H1 (cell line): Measurements from ENCODE around the gene MRPS31. TPM values are rescaled to one million over a fixed set of nuclear protein-coding genes. Genes with fewer than 3 reads are reported as not detected.

Experiments
- CTCF ChIA-PET: fragments of 300-600 bp; sonication (Branson Sonifier 250); formaldehyde crosslinking; loops from one replicate; lab custom pipeline; 2021; ENCODE audit not compliant: partially characterized antibody; lab: Charles Lee
- POLR2A ChIA-PET: fragments of 300-600 bp; sonication (Branson Sonifier 250); formaldehyde crosslinking; loops from one replicate; lab custom pipeline; 2021; ENCODE audit warnings: inconsistent platforms; ENCODE audit not compliant: partially characterized antibody; lab: Charles Lee
- DNase-seq, 2 experiments: peaks; one replicate each; pipeline versions ENCODE4 v3.0.0 to v3.0.0-alpha.2; 2010 to 2022; ENCODE audit warnings: low spot score in 2 of 2, low read depth in 1 of 2, mixed read lengths in 1 of 2
- FAIRE-seq: peaks from 2 replicates; lab custom pipeline; 2011; peaks lifted over from hg19 to GRCh38; lab: Jason Lieb, UNC
- H2AFZ ChIP-seq: 2 replicates; pipeline ENCODE4 v1.8.1; 2012; ENCODE audit warnings: low read length, inconsistent platforms
- H2AK5ac ChIP-seq: 2 replicates; pipeline ENCODE4 v1.6.1; 2013; ENCODE audit warnings: low read depth, low read length
- H2BK120ac ChIP-seq: replicated peaks from 2 replicates; pipeline ENCODE3; 2013; ENCODE audit warnings: low read depth, low read length, inconsistent platforms
- H2BK12ac ChIP-seq: 2 replicates; pipeline ENCODE4 v1.6.1; 2013; ENCODE audit warnings: low read depth, low read length
- H2BK15ac ChIP-seq: 2 replicates; pipeline ENCODE4 v1.6.1; 2013; ENCODE audit warnings: low read length
- H2BK20ac ChIP-seq: 2 replicates; pipeline ENCODE4 v1.6.1; 2013; ENCODE audit warnings: low read length
- H2BK5ac ChIP-seq: 2 replicates; pipeline ENCODE4 v1.6.1; 2013; ENCODE audit warnings: low read depth, low read length
- H3K14ac ChIP-seq: 2 replicates; pipeline ENCODE4 v1.6.1; 2013; ENCODE audit warnings: inconsistent platforms; ENCODE audit not compliant: insufficient read length
- H3K18ac ChIP-seq: 2 replicates; pipeline ENCODE4 v1.6.1; 2013; ENCODE audit warnings: low read length; ENCODE audit errors: extremely low read depth
- H3K23ac ChIP-seq: 2 replicates; pipeline ENCODE4 v1.6.1; 2013; ENCODE audit warnings: inconsistent platforms; ENCODE audit not compliant: insufficient read length
- H3K23me2 ChIP-seq: 2 replicates; pipeline ENCODE4 v1.6.1; 2013; ENCODE audit warnings: low read depth, low read length
- H3K27ac ChIP-seq: 2 replicates; pipeline ENCODE4 v1.6.1; 2011; ENCODE audit warnings: low read depth, low read length, inconsistent platforms
- H3K27me3 ChIP-seq, 4 experiments: replicated peaks in 1 of 4; 1 replicate in 1 of 4; 2 replicates in 3 of 4; pipeline versions ENCODE4 v1.6.1 to v1.8.1; 2011 to 2013; ENCODE audit warnings: low read length in 3 of 4, mild to moderate bottlenecking in 3 of 4, inconsistent platforms in 2 of 4, mixed read lengths in 2 of 4, moderate library complexity in 1 of 4; ENCODE audit not compliant: control insufficient read depth in 3 of 4, insufficient read depth in 3 of 4; ENCODE audit errors: extremely low read depth in 1 of 4
- H3K36me3 ChIP-seq, 4 experiments: 2 replicates each; pipeline versions ENCODE4 v1.6.1 to v1.8.1; 2011 to 2013; ENCODE audit warnings: mild to moderate bottlenecking in 4 of 4, low read length in 3 of 4, moderate library complexity in 2 of 4, control low read depth in 1 of 4, inconsistent platforms in 1 of 4; ENCODE audit not compliant: insufficient read depth in 4 of 4, control insufficient read depth in 2 of 4
- H3K4ac ChIP-seq: replicated peaks from 2 replicates; pipeline ENCODE3; 2013; ENCODE audit warnings: low read length, low read depth, mixed read lengths, inconsistent platforms; ENCODE audit not compliant: insufficient read length
- H3K4me1 ChIP-seq, 4 experiments: replicated peaks in 1 of 4; 1 replicate in 1 of 4; 2 replicates in 3 of 4; pipeline versions ENCODE4 v1.6.1 to v1.8.1; 2011 to 2013; ENCODE audit warnings: low read length in 3 of 4, inconsistent platforms in 2 of 4, mixed read lengths in 1 of 4; ENCODE audit not compliant: insufficient read depth in 4 of 4, control insufficient read depth in 3 of 4
- H3K4me2 ChIP-seq, 2 experiments: 2 replicates each; pipeline versions ENCODE4 v1.6.1 to v1.8.1; 2011 to 2013; ENCODE audit warnings: low read depth in 2 of 2, low read length in 2 of 2, control low read depth in 1 of 2, inconsistent platforms in 1 of 2, mild to moderate bottlenecking in 1 of 2; ENCODE audit not compliant: insufficient read depth in 1 of 2
- H3K4me3 ChIP-seq, 4 experiments: fragments of 200-600, 300-600 bp in 1 of 4; sonication (generic), shearing (Covaris generic), sonication (Bioruptor Twin) in 1 of 4; 2 replicates each; pipeline versions ENCODE4 v1.5.1 to v1.8.1; 2011 to 2016; ENCODE audit warnings: low read length in 4 of 4, low read depth in 3 of 4, control low read depth in 2 of 4, inconsistent platforms in 2 of 4, mild to moderate bottlenecking in 2 of 4, mixed read lengths in 1 of 4, moderate library complexity in 1 of 4; ENCODE audit not compliant: insufficient read depth in 2 of 4; ENCODE audit errors: extremely low read depth in 1 of 4
- H3K56ac ChIP-seq: replicated peaks from 2 replicates; pipeline ENCODE3; 2013; ENCODE audit warnings: low read depth, mild to moderate bottlenecking, mixed read lengths, low read length, inconsistent platforms; ENCODE audit not compliant: insufficient read length
- H3K79me1 ChIP-seq: 2 replicates; pipeline ENCODE4 v1.6.1; 2013; ENCODE audit warnings: low read depth, low read length, control low read depth
- H3K79me2 ChIP-seq, 2 experiments: 2 replicates each; pipeline versions ENCODE4 v1.6.1 to v1.8.1; 2012 to 2013; ENCODE audit warnings: low read length in 2 of 2, mild to moderate bottlenecking in 2 of 2, inconsistent platforms in 1 of 2; ENCODE audit not compliant: insufficient read depth in 2 of 2, control insufficient read depth in 1 of 2
- H3K9ac ChIP-seq, 4 experiments: replicated peaks in 1 of 4; 1 replicate in 1 of 4; 2 replicates in 3 of 4; pipeline versions ENCODE4 v1.6.1 to v1.8.1; 2011 to 2013; ENCODE audit warnings: low read depth in 3 of 4, low read length in 3 of 4, control low read depth in 2 of 4, mild to moderate bottlenecking in 2 of 4, moderate library complexity in 2 of 4, inconsistent platforms in 1 of 4; ENCODE audit errors: extremely low read depth in 1 of 4
- H3K9me3 ChIP-seq, 2 experiments: 2 replicates each; pipeline versions ENCODE4 v1.6.1 to v1.8.1; 2012 to 2013; ENCODE audit warnings: mild to moderate bottlenecking in 2 of 2, moderate library complexity in 2 of 2, control low read depth in 1 of 2, inconsistent platforms in 1 of 2, low read depth in 1 of 2, low read length in 1 of 2, mixed read lengths in 1 of 2; ENCODE audit not compliant: insufficient read depth in 2 of 2
- H4K20me1 ChIP-seq, 2 experiments: replicated peaks in 1 of 2; 2 replicates each; pipeline versions ENCODE3 to v1.8.1; 2011 to 2013; ENCODE audit warnings: inconsistent platforms in 2 of 2, low read length in 2 of 2, mild to moderate bottlenecking in 1 of 2; ENCODE audit not compliant: insufficient read depth in 2 of 2, control insufficient read depth in 1 of 2
- H4K5ac ChIP-seq: 2 replicates; pipeline ENCODE4 v1.6.1; 2013; ENCODE audit warnings: low read length, low read depth, mixed read lengths, inconsistent platforms; ENCODE audit not compliant: insufficient read length
- H4K8ac ChIP-seq: 2 replicates; pipeline ENCODE4 v1.8.0; 2013; ENCODE audit warnings: mild to moderate bottlenecking, moderate library complexity, low read length, inconsistent platforms; ENCODE audit not compliant: insufficient read depth; ENCODE audit errors: extremely low read depth
- H4K91ac ChIP-seq: replicated peaks from 2 replicates; pipeline ENCODE3; 2013; ENCODE audit warnings: low read length, mixed read lengths, inconsistent platforms; ENCODE audit not compliant: insufficient read length
- ASH2L ChIP-seq: fragments of 200-600, 300-600 bp; sonication (generic); IDR thresholded peaks from one replicate; pipeline ENCODE4 v1.7.1; 2017; ENCODE audit warnings: low read length
- EP300 ChIP-seq, 2 experiments: IDR thresholded peaks; 1 replicate in 1 of 2; 2 replicates in 1 of 2; pipeline ENCODE4 v1.6.1; 2011 to 2012; ENCODE audit warnings: low read depth in 2 of 2, low read length in 2 of 2, mild to moderate bottlenecking in 2 of 2, borderline replicate concordance in 1 of 2, inconsistent platforms in 1 of 2, moderate library complexity in 1 of 2
- KDM4A ChIP-seq: IDR thresholded peaks from one replicate; pipeline ENCODE4 v1.7.1; 2012; ENCODE audit warnings: low read depth, mild to moderate bottlenecking, moderate library complexity, low read length, inconsistent platforms; ENCODE audit not compliant: severe bottlenecking
- NRF1 ChIP-seq: IDR thresholded peaks from 2 replicates; pipeline ENCODE4 v1.6.1; 2011; ENCODE audit warnings: mild to moderate bottlenecking, low read depth, low read length, improper control_type of control experiment
- RFX5 ChIP-seq: IDR thresholded peaks from 2 replicates; pipeline ENCODE4 v1.6.1; 2011; ENCODE audit warnings: low read depth, low read length, improper control_type of control experiment, borderline replicate concordance
- SIX5 ChIP-seq: IDR thresholded peaks from 2 replicates; pipeline ENCODE4 v1.6.1; 2011; ENCODE audit warnings: mild to moderate bottlenecking, low read depth, low read length
- SRF ChIP-seq: IDR thresholded peaks from 2 replicates; pipeline ENCODE4 v1.6.1; 2011; ENCODE audit warnings: mild to moderate bottlenecking, low read depth, low read length, moderate library complexity
- TCF12 ChIP-seq: IDR thresholded peaks from 2 replicates; pipeline ENCODE4 v1.6.1; 2011; ENCODE audit warnings: low read depth, mild to moderate bottlenecking, low read length
- YY1 ChIP-seq: IDR thresholded peaks from 2 replicates; pipeline ENCODE4 v1.6.1; 2011; ENCODE audit warnings: low read depth, mild to moderate bottlenecking, low read length
- WGBS, 2 experiments: shearing (Covaris generic) in 1 of 2; methylation state at CpG; one replicate each; pipeline versions ENCODE4 v1.1.6 to v1.1.7; 2013 to 2015; ENCODE audit warnings: low lambda C conversion rate in 2 of 2, mixed read lengths in 2 of 2, inconsistent platforms in 1 of 2, low coverage in 1 of 2, missing lambda C conversion rate in 1 of 2; ENCODE audit not compliant: insufficient replicate concordance in 2 of 2, insufficient coverage in 1 of 2, insufficient read length in 1 of 2; ENCODE audit errors: extremely low coverage in 1 of 2, missing lambda C conversion rate in 1 of 2; 5-methylcytosine and 5-hydroxymethylcytosine counted together
- polyA plus RNA-seq, 7 experiments: library from polyadenylated mRNA; depleted of rRNA in 3 of 7; stranded (reverse) in 5 of 7; unstranded in 2 of 7; fragments of >200 nt in 5 of 7; fragments of 200-250 nt in 2 of 7; gene quantifications; 1 replicate in 5 of 7; 2 replicates in 1 of 7; 4 replicates in 1 of 7; pipeline versions ENCODE4 v1.2.1 to v1.2.3, GENCODE V29; 2011 to 2013; ENCODE audit warnings: missing spikeins in 2 of 7, mixed read lengths in 2 of 7
- total RNA-seq: library from RNA; stranded (reverse); fragmentation: NEBNext Ultra II Directional; extraction: Animal tissue kit (Norgen Biotek cat#: 25700); gene quantifications from 2 replicates; pipeline ENCODE4 v1.2.1, GENCODE V29; 2021

Gene MRPS31
- total and polyA plus RNA-seq, 2 of the 8 experiments (the other 6 are each of a cell fraction or from before 2014, with no cell fraction given), result 13.6 to 33.3 TPM

- Histone ChIP-seq H4K8ac (no peak overlapping the region; the same call in 1 of the 2 replicates), H3K27ac (no peak overlapping the region), H3K23me2 (peaks cover 7% of the 10 kb centered on the region; the same call in 1 of the 2 replicates), H3K56ac (no peak overlapping the region), H2BK15ac (no peak overlapping the region), H3K4me1 (peaks cover 0 to 6% (median 2%) of the 10 kb centered on the region in 4 experiments; a peak in 2 of 7 replicates), H3K9ac (no peak overlapping the region), H3K79me1 (no peaks in the 10 kb centered on the region; the same call in 1 of the 2 replicates), H3K14ac (no peak overlapping the region), H3K79me2 (no peaks in the 10 kb centered on the region), H3K4ac (no peak overlapping the region), H2BK20ac (no peak overlapping the region), H4K5ac (no peak overlapping the region), H2BK5ac (no peak overlapping the region), H2BK12ac (no peak overlapping the region), H3K27me3 (no peaks in the 10 kb centered on the region), H4K20me1 (peaks cover 0 to 1% of the 10 kb centered on the region in 2 experiments), H3K4me3 (no peak overlapping the region), H2AFZ (no peak overlapping the region), H4K91ac (no peak overlapping the region), H3K36me3 (peaks cover 0 to 19% (median 0%) of the 10 kb centered on the region in 4 experiments; a peak in 3 of 8 replicates), H3K9me3 (no peaks in the 10 kb centered on the region), H3K18ac (no peak overlapping the region), H3K23ac (no peak overlapping the region), H2BK120ac (no peak overlapping the region), H3K4me2 (no peak overlapping the region), H2AK5ac (no peak overlapping the region)
- WGBS, 2 experiments, result 94% methylated on average over 3 of the region's 3 CpGs; no CpG with 5 or more reads in 1 of the 2 experiments
- DNase-seq, result no peak
- TF ChIP-seq SIX5, result no peak
- no peak for TF ChIP-seq EP300 (IDR thresholded peaks at IDR 0.05; ENCODE audit: borderline replicate concordance in 1 of 2, low read depth in 2 of 2, low read length in 2 of 2)
- TF ChIP-seq RFX5, result no peak
- TF ChIP-seq ASH2L, result no peak
- no peak for TF ChIP-seq SRF
- TF ChIP-seq NRF1, result no peak
- TF ChIP-seq YY1, result no peak
- no peak for TF ChIP-seq KDM4A
- no peak for TF ChIP-seq TCF12
- ChIA-PET CTCF (interaction anchor here (0.6 to 2.1 kb wide), 3 partner anchors 14 to 228 kb away, joined by 3 to 12 read pairs (median 4); no protein-coding TSS in a partner anchor), POLR2A (interaction anchor here (0.6 kb wide), 1 partner anchor 989 kb away, joined by 3 read pairs; no protein-coding TSS in a partner anchor)
- FAIRE-seq, result no peak
These were observed 22.3 kb upstream of the MRPS31 start for GRCh38 chr13:40793339-40793738.
